ENCODE measurements around the gene PURB. TPM values are rescaled to one million over a fixed set of nuclear protein-coding genes. Genes with fewer than 3 reads are reported as not detected.

The PURB gene
- polyA plus RNA-seq, 1 donor from 2014 or later, result 14.7 TPM

DNA sequence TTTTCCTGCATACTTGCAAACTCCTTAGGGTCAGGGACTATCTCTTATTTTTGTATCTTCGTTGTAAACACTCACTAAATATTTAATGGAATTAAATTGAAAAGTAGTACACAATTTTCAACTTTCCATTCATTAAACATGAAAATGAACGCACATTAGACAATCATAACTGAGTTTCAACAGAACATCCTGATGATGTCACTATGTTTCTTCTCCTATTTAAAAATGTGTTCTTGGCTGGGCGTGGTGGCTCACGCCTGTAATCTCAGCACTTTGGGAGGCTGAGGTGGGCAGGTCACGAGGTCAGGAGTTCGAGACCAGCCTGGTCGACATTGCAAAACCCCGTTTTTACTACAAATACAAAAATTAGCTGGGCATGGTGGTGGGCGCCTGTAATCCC is 14.1 kb upstream of the PURB start:
- H3K4me3 ChIP-seq (ENCODE audit: low read length), result no peak overlapping the region
- H3K79me2 ChIP-seq (replicated peaks; ENCODE audit: insufficient read depth, low read length), result no peaks in the 10 kb centered on the region
- TF ChIP-seq MXI1 (conservative IDR thresholded peaks at IDR 0.05; ENCODE audit: poor library complexity, severe bottlenecking), result no peak
- TF ChIP-seq EP300 (conservative IDR thresholded peaks at IDR 0.05; ENCODE audit: poor library complexity, severe bottlenecking), result no peak
- TF ChIP-seq SMC3 (conservative IDR thresholded peaks at IDR 0.05; ENCODE audit: poor library complexity), result no peak
- TF ChIP-seq EZH2 (IDR thresholded peaks at IDR 0.05; ENCODE audit: borderline replicate concordance, insufficient read depth, low read length, poor library complexity, severe bottlenecking), result no peak
- no peak for TF ChIP-seq RAD21 (conservative IDR thresholded peaks at IDR 0.05)
- no peak for TF ChIP-seq TAF1 (IDR thresholded peaks at IDR 0.05; ENCODE audit: low read depth)
- TF ChIP-seq, protein P1, sequence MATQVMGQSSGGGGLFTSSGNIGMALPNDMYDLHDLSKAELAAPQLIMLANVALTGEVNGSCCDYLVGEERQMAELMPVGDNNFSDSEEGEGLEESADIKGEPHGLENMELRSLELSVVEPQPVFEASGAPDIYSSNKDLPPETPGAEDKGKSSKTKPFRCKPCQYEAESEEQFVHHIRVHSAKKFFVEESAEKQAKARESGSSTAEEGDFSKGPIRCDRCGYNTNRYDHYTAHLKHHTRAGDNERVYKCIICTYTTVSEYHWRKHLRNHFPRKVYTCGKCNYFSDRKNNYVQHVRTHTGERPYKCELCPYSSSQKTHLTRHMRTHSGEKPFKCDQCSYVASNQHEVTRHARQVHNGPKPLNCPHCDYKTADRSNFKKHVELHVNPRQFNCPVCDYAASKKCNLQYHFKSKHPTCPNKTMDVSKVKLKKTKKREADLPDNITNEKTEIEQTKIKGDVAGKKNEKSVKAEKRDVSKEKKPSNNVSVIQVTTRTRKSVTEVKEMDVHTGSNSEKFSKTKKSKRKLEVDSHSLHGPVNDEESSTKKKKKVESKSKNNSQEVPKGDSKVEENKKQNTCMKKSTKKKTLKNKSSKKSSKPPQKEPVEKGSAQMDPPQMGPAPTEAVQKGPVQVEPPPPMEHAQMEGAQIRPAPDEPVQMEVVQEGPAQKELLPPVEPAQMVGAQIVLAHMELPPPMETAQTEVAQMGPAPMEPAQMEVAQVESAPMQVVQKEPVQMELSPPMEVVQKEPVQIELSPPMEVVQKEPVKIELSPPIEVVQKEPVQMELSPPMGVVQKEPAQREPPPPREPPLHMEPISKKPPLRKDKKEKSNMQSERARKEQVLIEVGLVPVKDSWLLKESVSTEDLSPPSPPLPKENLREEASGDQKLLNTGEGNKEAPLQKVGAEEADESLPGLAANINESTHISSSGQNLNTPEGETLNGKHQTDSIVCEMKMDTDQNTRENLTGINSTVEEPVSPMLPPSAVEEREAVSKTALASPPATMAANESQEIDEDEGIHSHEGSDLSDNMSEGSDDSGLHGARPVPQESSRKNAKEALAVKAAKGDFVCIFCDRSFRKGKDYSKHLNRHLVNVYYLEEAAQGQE (IDR thresholded peaks at IDR 0.05; ENCODE audit: borderline replicate concordance), result no peak
- TF ChIP-seq, protein P2, sequence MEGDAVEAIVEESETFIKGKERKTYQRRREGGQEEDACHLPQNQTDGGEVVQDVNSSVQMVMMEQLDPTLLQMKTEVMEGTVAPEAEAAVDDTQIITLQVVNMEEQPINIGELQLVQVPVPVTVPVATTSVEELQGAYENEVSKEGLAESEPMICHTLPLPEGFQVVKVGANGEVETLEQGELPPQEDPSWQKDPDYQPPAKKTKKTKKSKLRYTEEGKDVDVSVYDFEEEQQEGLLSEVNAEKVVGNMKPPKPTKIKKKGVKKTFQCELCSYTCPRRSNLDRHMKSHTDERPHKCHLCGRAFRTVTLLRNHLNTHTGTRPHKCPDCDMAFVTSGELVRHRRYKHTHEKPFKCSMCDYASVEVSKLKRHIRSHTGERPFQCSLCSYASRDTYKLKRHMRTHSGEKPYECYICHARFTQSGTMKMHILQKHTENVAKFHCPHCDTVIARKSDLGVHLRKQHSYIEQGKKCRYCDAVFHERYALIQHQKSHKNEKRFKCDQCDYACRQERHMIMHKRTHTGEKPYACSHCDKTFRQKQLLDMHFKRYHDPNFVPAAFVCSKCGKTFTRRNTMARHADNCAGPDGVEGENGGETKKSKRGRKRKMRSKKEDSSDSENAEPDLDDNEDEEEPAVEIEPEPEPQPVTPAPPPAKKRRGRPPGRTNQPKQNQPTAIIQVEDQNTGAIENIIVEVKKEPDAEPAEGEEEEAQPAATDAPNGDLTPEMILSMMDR (IDR thresholded peaks at IDR 0.05; ENCODE audit: poor library complexity, severe bottlenecking), result no peak
- no peak for TF ChIP-seq POLR2AphosphoS5 (IDR thresholded peaks at IDR 0.05)
- no peaks in the 10 kb centered on the region for H4K20me1 ChIP-seq (ENCODE audit: insufficient read depth)
- H3K27me3 ChIP-seq (ENCODE audit: insufficient read depth, low read depth, low read length), result no peaks in the 10 kb centered on the region
- H3F3A ChIP-seq (ENCODE audit: insufficient read depth, low read length, poor library complexity, severe bottlenecking), result no peaks in the 10 kb centered on the region
- H3K9me3 ChIP-seq (ENCODE audit: low read length), result no peaks in the 10 kb centered on the region
- H3K27ac ChIP-seq (ENCODE audit: low read length), result no peak overlapping the region
- H3K9me2 ChIP-seq (ENCODE audit: insufficient read depth, low read length), result no peaks in the 10 kb centered on the region
- no peak overlapping the region for H3K4me2 ChIP-seq (ENCODE audit: low read length)
- no peak overlapping the region for H3K9ac ChIP-seq (ENCODE audit: low read length)
- H2AFZ ChIP-seq (ENCODE audit: low read depth, low read length), result no peak overlapping the region
- no peaks in the 10 kb centered on the region for H3K36me3 ChIP-seq (ENCODE audit: insufficient read depth, low read length)

DNA sequence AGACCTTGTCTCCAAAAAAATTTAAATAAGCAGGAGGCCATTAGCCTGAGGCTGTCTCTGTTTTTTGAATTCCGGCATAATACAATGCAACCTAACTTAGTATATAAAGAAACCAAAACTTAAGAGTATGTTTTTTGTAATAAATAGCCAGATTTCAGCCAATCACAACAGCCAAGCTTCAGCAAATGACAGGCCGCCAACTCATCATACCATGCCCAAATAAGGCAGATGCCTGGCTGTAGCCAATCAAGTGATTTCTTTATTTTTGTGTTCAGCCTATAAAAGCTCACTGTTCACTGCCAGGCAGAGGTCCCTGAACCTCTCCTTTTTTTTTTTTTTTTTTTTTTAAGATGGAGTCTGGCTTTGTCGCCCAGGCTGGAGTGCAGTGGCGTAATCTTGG is 12.7 kb upstream of the PURB start:
- no peak overlapping the region for H3K27ac ChIP-seq (ENCODE audit: low read length)
- H3F3A ChIP-seq (ENCODE audit: insufficient read depth, low read length, poor library complexity, severe bottlenecking), result no peaks in the 10 kb centered on the region
- no peak overlapping the region for H3K4me2 ChIP-seq (ENCODE audit: low read length)
- no peak overlapping the region for H3K9ac ChIP-seq (ENCODE audit: low read length)
- H3K27me3 ChIP-seq (ENCODE audit: insufficient read depth, low read depth, low read length), result no peaks in the 10 kb centered on the region
- H4K20me1 ChIP-seq (ENCODE audit: insufficient read depth), result no peaks in the 10 kb centered on the region
- TF ChIP-seq MXI1 (conservative IDR thresholded peaks at IDR 0.05; ENCODE audit: poor library complexity, severe bottlenecking) (no peak), RAD21 (conservative IDR thresholded peaks at IDR 0.05) (no peak), EP300 (conservative IDR thresholded peaks at IDR 0.05; ENCODE audit: poor library complexity, severe bottlenecking) (no peak), TAF1 (IDR thresholded peaks at IDR 0.05; ENCODE audit: low read depth) (no peak), POLR2AphosphoS5 (IDR thresholded peaks at IDR 0.05) (no peak)
- TF ChIP-seq, protein P2 (IDR thresholded peaks at IDR 0.05; ENCODE audit: poor library complexity, severe bottlenecking), result no peak
- TF ChIP-seq, protein P1 (IDR thresholded peaks at IDR 0.05; ENCODE audit: borderline replicate concordance), result no peak
- H3K4me3 ChIP-seq (ENCODE audit: low read length), result no peak overlapping the region
- H3K79me2 ChIP-seq (replicated peaks; ENCODE audit: insufficient read depth, low read length), result no peaks in the 10 kb centered on the region
- no peaks in the 10 kb centered on the region for H3K9me2 ChIP-seq (ENCODE audit: insufficient read depth, low read length)
- no peak overlapping the region for H2AFZ ChIP-seq (ENCODE audit: low read depth, low read length)
- no peaks in the 10 kb centered on the region for H3K36me3 ChIP-seq (ENCODE audit: insufficient read depth, low read length)
- H3K9me3 ChIP-seq (ENCODE audit: low read length), result no peaks in the 10 kb centered on the region

All from neural cell (in vitro differentiated cells).